ENCODE data around the gene SPC24.

DNA sequence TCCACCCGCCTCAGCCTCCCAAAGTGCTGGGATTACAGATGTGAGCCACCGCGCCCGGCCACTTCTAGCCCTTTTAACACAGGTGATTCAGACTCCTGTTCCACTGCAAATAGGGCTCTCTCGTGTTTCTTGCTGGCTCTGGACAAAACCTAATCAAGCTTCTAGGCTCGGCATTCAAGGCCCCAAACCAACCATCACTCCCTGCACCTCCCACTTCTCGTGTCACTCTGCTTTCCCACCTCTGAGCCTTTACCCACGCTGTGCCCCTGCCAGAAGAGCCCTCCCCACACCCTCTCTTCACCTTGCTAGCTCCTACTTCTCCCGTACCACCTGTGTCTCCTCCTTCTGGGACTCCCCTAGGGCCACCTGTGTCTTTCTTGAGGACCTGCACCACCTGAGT is 22.0 kb upstream of the SPC24 start:
- TF ChIP-seq CTCF (IDR thresholded peaks at IDR 0.05; ENCODE audit: poor library complexity) (no peak), EZH2phosphoT487 (IDR thresholded peaks at IDR 0.05; ENCODE audit: low read depth, severe bottlenecking, unreplicated experiment) (no peak)
